ENCODE data around the gene SCIN. TPM values are rescaled to one million over a fixed set of nuclear protein-coding genes. Genes with fewer than 3 reads are reported as not detected.

SCIN gene
- total RNA-seq, 1 donor from 2014 or later = not detected

- H3K4me1 Mint-ChIP-seq (ENCODE audit: low read depth, unreplicated experiment) = no peaks in the 10 kb centered on the region
- H3K4me3 Mint-ChIP-seq (ENCODE audit: unreplicated experiment) = no peak overlapping the region
- peaks cover 9% of the 10 kb centered on the region for H3K36me3 Mint-ChIP-seq (ENCODE audit: unreplicated experiment)
- DNase-seq = no peak
- peaks cover 6% of the 10 kb centered on the region for H3K27me3 Mint-ChIP-seq (ENCODE audit: unreplicated experiment)
- TF ChIP-seq CTCF (IDR thresholded peaks at IDR 0.05; ENCODE audit: partially characterized antibody, unreplicated experiment) = no peak
- peaks cover 3% of the 10 kb centered on the region for H3K9me3 Mint-ChIP-seq (ENCODE audit: unreplicated experiment)
- H3K27ac Mint-ChIP-seq (ENCODE audit: unreplicated experiment) = no peak overlapping the region
These were observed 23.8 kb downstream of the SCIN start for GRCh38 chr7:12594122-12594897.

DNA sequence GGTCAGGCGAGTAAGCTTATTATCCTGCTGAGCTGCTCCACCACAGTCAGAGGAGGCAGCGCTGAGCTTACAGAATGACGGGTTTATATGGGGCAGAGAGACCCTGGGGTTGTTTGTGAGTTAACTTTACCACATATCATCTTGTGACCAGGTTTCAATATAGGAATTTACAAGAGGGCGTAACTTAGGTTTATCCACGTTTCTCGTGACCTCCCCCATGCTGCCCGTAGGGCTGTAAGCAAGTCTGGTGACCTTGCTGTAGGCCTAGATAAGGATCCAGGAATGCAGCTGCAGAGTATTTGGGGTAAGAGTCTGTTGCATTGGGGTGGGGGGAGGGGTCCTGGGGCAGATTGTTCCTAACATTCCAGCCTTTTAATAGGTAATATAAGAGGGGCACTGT, 24.6 kb downstream of the SCIN start:
- Mint-ChIP-seq H3K27me3 (ENCODE audit: unreplicated experiment) (peaks cover 6% of the 10 kb centered on the region), H3K27ac (ENCODE audit: unreplicated experiment) (no peak overlapping the region), H3K4me3 (ENCODE audit: unreplicated experiment) (no peak overlapping the region), H3K4me1 (ENCODE audit: low read depth, unreplicated experiment) (no peaks in the 10 kb centered on the region), H3K36me3 (ENCODE audit: unreplicated experiment) (peaks cover 9% of the 10 kb centered on the region), H3K9me3 (ENCODE audit: unreplicated experiment) (peaks cover 3% of the 10 kb centered on the region)
- no peak for TF ChIP-seq CTCF (IDR thresholded peaks at IDR 0.05; ENCODE audit: partially characterized antibody, unreplicated experiment)
- DNase-seq = no peak

GRCh38 chr7:12596225-12596790, 25.8 kb downstream of the SCIN start:
- Mint-ChIP-seq H3K27me3 (ENCODE audit: unreplicated experiment) (peaks cover 6% of the 10 kb centered on the region), H3K4me3 (ENCODE audit: unreplicated experiment) (no peak overlapping the region), H3K27ac (ENCODE audit: unreplicated experiment) (no peak overlapping the region), H3K9me3 (ENCODE audit: unreplicated experiment) (peaks cover 3% of the 10 kb centered on the region), H3K36me3 (ENCODE audit: unreplicated experiment) (peaks cover 9% of the 10 kb centered on the region), H3K4me1 (ENCODE audit: low read depth, unreplicated experiment) (no peaks in the 10 kb centered on the region)
- DNase-seq = no peak
- TF ChIP-seq CTCF (IDR thresholded peaks at IDR 0.05; ENCODE audit: partially characterized antibody, unreplicated experiment) = no peak

DNA sequence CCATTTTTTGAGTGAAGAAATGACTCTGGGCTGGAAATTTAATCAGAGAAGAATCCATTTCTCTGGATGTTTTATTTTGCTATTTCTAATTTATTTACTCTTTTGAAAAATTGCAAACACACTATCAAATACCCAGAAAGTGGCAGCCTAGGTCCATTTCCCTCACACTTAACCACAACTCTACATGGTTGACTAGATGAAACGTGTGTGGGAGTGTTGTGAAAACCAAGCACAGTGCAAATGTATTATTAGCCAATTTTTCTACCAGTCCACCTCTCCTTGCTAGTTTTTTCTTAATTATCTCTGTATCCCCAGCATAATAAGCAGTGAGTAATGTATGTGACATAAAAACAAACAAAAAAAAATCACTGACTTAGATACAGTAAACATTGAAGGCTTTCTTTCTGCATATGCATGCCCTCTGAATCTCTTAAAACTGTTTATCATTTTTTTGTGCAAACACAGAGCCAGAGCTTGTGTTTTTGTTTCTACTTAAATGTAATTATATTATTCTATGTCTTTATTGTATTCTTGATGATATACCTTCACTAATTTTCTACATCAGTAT, 30.9 kb downstream of the SCIN start:
- no peaks in the 10 kb centered on the region for H3K27me3 Mint-ChIP-seq (ENCODE audit: unreplicated experiment)
- H3K27ac Mint-ChIP-seq (ENCODE audit: unreplicated experiment) = no peak overlapping the region
- no peak for DNase-seq
- no peaks in the 10 kb centered on the region for H3K9me3 Mint-ChIP-seq (ENCODE audit: unreplicated experiment)
- H3K36me3 Mint-ChIP-seq (ENCODE audit: unreplicated experiment) = peaks cover 13% of the 10 kb centered on the region
- no peaks in the 10 kb centered on the region for H3K4me1 Mint-ChIP-seq (ENCODE audit: low read depth, unreplicated experiment)
- no peak for TF ChIP-seq CTCF (IDR thresholded peaks at IDR 0.05; ENCODE audit: partially characterized antibody, unreplicated experiment)
- no peak overlapping the region for H3K4me3 Mint-ChIP-seq (ENCODE audit: unreplicated experiment)

DNA sequence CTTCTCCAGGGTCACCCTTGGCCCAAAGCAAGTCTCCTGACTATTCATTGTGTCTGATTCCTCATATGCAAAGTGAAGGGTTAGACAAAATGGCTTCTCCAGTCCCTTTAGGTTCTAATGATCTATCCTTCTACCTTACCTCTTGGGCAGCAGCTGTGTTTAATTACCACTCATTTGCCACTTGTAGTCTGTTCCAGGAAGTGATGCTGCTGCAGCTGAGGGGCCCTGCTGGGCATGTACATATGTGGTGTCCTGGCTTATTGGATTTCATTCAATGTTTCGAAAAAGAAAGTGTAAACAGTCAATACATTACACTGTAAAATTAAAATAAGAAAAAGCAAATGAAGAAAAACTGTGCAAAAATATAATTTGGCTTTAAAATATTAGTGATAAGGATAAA, 36.6 kb downstream of the SCIN start:
- Mint-ChIP-seq H3K27ac (ENCODE audit: unreplicated experiment) (peak overlapping the region; percentile 53), H3K9me3 (ENCODE audit: unreplicated experiment) (peaks cover 2% of the 10 kb centered on the region), H3K36me3 (ENCODE audit: unreplicated experiment) (peaks cover 7% of the 10 kb centered on the region), H3K4me1 (ENCODE audit: low read depth, unreplicated experiment) (peaks cover 4% of the 10 kb centered on the region), H3K4me3 (ENCODE audit: unreplicated experiment) (no peak overlapping the region), H3K27me3 (ENCODE audit: unreplicated experiment) (no peaks in the 10 kb centered on the region)
- TF ChIP-seq CTCF (IDR thresholded peaks at IDR 0.05; ENCODE audit: partially characterized antibody, unreplicated experiment) = no peak
- DNase-seq = peak; percentile 23

All from glutamatergic neuron (in vitro differentiated cells).